Activated CD4-positive, alpha-beta T cell treated with anti-CD3 and anti-CD28 coated beads for 48 hours (primary cell): ENCODE results near the gene ZMYND19.
A peak's percentile ranks its signal among the peaks of the same experiment; 100 is the strongest.
"Not testable (repeated sequence)": the region's sequence is repeated elsewhere in the genome, so short reads cannot be mapped to it uniquely, and the experiment has no call there.

Experiments used
- DNase-seq: peaks from one replicate; pipeline ENCODE4 v3.0.0-alpha.2; 2020

Gene ZMYND19

DNA sequence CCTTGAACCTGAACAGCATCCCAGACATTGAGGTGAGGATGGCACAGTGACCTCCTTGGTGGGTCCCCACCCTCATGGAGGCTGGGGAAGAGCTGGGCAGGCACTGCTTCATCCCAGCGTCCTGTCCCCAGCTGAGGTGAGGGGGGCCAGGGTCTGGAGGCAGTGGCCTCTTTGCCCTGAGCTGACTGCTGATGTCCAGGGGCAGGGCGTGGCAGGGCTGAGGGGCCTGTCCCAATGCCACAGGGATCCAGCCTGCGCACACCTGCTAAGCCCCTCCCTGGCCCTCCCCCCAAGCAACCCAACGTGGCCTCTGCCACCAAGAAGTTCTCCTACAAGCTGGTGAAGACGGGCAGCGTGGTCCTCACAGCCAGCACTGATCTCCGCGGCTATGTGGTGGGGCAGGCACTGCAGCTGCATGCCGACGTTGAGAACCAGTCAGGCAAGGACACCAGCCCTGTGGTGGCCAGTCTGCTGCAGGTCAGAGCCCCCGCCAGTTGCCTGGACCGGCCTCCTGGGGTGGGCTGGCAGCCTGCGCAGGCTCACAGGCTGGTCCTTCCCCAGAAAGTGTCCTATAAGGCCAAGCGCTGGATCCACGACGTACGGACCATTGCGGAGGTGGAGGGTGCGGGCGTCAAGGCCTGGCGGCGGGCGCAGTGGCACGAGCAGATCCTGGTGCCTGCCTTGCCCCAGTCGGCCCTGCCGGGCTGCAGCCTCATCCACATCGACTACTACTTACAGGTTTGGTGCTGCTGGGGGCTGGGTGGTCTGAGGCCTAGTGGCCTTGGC is 23.6 kb upstream of the ZMYND19 start:
- no peak for DNase-seq

DNA sequence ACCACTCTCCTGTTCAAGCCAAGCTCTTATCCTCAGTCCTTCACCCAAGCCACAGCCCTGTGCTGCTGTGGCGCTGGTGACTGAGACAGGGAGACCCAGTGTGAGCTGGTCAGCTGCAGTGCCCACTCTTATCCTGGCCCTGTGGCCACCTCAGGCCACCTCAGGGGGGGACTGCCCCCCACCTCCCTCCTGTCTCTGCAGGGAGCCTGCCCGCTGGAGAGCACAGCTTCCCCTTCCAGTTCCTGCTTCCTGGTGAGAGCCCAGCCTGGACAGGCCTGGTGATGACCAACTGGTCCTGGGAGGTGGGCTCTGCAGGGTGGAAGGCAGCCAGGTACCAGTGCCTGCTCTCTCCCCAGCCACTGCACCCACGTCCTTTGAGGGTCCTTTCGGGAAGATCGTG is 22.9 kb upstream of the ZMYND19 start:
- no peak for DNase-seq

DNA sequence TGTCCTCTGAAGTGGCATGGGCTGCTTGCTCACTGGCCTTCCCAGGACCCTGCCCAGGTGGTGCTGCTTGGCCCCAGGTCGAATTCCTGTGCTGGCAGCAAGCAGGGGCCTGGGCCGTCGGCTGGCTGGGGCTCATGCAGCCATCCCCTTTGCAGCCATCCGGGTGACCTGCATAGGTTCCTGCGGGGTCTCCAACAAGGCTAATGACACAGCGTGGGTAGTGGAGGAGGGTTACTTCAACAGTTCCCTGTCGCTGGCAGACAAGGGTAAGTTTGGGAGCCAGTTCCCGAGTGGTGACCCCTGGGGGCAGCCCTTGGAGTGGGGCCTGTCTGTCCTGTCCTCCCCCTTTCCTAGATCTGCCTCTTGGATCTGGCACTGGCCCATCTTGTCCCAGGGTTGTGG is 22.4 kb upstream of the ZMYND19 start:
- no peak for DNase-seq

DNA sequence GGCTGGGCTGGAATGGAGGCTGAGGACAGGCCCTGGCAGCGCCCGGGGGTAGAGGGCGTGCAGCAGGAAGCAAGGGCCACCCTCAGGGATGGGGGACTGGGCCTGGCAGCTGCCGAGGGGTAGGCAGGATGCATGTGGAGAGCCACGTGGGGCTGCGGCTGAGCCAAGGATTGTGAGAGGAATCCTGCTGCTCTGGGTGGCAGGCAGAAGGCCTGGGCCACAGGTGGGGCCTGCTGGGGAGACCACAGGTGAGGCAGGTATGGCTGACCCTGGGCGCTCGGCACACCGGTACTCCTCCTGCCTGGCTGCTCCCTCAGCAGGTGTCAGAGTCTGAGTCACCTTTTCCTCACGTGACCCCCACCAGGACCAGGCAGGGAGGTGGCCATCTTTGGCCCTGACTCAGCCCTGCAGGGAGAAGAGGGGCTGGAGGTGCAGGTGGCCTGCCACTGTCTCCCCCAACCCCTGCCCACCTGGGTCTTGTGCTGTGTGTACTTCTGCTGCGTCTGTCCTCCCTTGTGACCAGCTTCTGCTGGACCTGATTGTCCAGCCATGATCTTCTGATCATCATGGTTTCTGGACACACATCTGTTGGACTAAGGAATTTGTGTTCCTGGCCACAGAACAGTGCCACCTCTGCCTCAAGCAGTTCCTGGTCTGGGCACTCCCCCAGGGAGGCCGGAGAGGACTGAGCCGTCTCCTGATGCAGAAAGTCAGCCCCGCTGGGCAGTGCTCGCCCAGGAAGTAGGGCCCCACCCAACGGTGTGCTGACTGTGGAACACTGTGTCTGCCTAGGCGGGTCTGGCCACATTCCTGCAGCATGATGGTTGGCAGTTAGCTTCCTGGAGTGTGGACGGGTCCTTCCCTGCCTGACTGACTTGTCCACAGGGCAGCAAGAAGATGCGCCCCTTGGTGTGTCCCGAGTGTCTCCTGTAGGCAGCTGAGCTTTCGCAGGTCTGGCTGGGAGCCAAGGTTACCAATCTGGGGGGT is 21.6 kb upstream of the ZMYND19 start:
- DNase-seq, result peak; percentile 56

DNA sequence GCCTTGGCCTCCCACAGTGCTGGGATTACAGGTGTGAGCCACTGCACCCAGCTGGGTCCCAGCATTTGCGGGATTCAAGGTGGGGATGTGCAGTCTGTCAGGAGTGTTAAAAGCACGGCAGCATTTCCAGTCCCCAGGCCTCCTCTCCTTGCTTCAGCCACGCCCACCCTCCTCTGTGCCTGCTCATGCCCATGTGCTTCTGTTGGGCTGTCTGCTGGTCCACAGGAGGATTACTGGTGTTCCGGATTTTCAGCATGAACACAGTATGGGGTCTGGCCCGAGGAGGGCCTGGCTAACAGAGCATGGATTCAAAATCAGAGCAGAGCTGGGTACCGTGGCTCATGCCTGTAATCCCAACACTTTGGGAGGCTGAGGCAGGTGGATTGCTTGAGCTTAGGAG is 20.6 kb upstream of the ZMYND19 start:
- DNase-seq, result no peak

DNA sequence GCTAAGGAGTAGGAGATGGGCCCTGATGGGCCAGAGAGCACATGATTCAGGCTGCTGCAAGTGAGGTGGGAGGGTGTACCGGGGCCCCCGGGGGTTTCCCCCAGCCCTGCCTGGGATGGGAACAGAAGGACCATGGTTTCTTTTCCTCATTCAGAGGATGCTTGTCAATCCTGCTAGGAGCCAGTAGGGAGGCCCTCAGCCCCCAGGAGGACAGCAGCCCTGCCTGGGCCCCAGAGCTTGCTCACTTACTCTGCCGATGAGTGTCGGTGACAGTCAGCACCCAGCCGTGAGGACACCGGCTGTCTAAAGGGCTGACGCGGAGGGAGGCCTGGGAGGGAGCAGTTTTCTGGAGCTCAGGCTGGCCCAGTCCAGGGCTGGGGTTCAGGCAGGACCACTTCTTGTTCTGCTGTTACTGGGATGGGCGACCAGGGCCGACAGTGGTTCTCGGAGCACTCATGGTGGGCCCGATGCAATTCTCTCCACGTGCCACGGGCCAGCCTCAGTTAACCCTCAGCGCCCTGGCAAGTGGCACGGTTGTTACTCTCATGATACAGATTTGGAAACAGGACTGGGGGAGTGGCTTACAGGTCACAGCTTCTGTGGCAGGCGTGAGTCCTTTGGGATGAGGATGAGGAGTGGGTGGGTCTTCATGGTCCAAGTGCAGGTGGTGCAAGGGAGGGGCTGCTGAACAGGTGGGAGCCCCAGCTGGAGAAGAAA is 17.0 kb upstream of the ZMYND19 start:
- DNase-seq, result no peak

DNA sequence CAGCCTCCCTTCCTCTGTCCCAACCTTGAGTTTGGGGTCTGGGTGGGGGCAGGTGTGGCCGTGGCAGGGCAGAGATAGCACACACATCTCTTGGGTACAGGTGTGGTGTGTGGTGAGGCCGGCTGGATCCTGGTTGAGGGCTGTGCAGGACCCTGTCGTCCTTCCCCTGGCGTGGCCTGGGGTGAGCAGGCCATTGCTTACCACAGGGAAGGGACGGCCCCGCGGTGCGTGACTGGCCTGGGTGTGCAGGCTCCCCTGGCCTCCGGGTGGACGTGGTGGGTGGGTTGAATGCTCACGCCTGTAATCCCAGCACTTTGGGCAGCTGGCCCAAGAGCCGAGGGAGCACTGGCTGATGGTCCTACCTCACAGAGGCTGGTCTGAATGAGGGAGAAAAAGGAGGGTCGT is 16.4 kb upstream of the ZMYND19 start:
- no peak for DNase-seq

DNA sequence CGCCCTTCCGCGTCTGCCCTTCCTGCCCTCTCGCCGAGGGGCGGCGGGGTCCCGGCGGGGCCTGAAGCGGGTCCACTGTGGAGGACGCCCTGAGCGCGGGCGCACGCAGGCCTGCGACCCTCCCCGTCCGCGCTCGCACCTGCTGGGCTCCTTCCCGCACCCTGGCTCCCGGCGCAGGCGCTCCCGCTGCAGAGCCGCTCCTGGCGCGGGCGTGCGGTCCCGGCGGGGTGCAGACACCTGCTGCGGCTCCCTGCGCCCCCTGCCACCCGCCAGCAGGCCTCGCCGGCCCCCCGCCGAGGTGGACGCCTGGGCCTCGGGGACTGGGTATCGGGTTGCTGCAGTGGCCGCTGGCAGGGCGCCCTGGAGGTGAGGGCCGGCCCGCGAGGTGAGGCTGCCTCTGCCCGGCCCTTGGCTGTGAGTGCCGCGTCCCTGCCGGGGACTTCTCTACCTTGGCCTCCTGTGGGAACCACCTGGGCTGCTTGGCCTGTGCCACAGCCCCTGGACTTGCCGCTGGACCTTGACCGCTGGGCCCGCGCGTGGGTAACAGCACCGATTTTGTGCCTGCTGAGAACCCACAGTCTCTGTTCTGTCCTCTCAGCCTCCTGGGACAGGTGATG is 15.8 kb upstream of the ZMYND19 start:
- DNase-seq, result no peak

DNA sequence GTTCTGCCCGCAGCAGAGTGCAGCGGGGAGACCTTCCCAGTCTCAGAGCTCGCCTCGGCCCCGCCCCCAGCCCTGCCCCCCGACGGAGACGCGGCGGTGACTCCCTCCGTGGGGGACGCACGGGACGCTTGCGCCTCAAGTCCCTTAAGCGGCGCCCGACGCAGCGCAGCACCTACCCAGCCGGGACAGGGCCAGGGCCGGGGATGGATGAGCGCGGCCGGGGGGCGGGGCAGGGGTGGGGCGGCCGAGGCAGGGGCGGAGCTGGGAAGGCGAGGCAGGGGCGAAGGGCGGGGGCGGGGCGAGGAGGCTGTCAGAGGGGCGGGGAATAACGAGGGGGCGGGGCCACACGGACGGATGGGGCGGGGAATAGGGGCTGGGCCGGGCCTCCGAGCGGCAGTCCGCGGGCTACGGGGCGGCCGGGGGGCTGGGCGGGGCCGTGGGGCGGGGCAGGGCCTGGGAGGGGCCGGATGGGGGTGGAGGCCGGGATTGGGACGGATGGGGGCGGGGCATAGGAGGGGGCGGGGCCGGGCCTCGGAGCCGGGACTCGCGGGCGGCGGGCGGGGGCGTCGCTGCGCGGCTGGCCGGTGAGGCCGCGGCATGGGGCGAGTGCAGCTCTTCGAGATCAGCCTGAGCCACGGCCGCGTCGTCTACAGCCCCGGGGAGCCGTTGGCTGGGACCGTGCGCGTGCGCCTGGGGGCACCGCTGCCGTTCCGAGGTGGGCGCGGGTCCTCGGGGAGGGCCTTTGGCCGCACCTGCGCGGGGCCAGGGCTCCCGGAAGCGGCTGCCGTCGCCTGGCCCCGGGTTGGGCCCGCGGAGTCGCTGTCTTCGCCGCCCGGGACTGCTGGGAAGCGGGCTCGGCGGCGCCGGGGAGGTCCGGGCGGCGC is 15.1 kb upstream of the ZMYND19 start, which contains the start of gene ARRDC1:
ARRDC1 (plus strand) TSS at position 566 of the 884 bp plus-strand sequence; CDS start at position 598, 32 bp downstream.
- DNase-seq, result peak; percentile 93

DNA sequence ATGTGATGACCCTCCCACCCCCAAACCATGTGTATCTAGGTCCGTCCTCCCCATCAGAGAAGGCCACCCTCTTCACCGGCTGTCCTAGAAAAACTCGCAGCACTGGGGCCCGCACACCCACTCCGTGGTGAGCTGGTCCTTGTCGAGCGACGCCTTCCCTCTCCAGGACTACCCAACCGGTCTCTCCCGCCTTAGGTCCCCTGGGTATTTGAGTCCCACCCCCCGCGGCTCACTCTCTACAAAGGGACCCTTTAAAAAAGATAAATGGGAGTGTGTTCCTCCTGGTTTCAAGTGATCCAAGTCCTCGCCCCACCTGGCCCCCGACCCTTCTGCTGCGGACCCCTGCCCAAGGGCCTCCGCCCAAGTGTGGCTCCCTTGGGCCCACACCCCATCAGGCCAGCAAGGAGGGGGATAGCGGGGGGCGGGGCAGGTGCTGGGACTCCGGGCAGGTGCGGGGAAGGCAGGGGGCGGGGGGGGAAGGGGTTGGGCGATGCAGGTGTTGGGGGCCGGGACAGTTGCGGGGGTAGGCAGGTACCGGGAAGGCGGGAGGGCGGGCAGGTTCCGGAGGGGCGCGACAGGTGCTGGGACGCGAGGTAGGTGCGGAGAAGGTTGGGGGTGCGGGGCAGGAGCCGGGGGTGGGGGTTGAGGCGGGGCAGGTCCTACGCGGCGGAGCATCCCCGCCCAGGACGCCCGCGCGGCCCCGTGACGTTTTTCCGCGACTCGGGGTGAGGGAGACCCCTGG is 14.2 kb upstream of the ZMYND19 start:
- DNase-seq, result no peak

DNA sequence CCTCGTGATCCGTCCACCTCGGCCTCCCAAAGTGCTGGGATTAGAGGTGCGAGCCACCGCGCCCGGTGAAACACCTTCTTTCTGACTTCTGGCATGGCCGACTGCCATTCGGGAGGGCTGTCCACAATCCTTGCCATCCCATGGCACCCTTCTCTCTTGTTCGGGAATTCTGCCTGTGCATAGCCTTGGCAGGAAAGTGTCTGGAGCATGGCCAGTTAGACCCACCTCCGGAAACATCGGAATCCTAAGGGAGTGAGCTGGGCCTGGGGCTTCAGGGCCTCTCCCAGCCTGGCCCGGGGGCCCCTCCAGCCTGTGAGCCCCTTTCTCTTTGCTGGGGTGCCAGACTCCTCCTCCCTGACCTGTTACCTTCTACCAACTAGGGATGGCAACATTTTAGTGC is 13.6 kb upstream of the ZMYND19 start:
- DNase-seq, result no peak

DNA sequence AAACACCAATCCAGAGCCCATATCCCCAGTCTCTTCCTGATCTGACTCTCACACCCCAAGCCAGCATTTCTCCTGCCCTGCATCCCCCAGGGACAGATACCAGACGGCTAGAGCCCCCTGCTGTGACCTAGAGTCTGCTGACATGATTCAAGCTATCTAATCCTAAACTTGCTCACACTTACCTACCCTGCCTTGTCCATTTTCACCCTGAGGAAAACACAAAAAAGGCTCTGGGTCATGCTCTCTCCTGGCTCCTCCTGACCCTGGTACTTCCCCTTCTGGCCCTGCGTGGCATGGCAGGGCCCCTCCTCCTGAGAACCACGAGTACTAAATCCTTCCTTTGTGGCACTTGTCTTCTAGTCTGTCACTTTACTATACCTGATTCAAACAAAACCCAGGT is 12.3 kb upstream of the ZMYND19 start:
- no peak for DNase-seq

DNA sequence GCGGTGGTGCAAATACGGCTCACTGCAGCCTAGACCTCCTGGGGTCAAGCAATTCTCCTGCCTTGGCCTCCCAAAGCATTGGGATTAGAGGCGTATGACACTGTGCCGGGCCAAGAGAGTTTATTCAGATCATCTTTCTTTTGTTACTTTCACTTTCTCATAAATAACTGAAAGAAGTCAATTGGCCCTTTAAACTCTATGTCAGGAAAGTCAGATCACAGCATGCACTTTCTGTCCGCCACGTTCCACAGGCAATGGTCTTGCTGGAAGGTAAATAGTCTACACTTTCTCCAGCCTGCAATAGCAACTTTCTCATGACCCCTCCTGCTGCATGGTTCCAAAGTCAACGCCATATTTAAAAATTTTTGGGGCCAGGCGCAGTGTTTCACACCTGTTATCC is 8.6 kb upstream of the ZMYND19 start:
- DNase-seq, result no peak

DNA sequence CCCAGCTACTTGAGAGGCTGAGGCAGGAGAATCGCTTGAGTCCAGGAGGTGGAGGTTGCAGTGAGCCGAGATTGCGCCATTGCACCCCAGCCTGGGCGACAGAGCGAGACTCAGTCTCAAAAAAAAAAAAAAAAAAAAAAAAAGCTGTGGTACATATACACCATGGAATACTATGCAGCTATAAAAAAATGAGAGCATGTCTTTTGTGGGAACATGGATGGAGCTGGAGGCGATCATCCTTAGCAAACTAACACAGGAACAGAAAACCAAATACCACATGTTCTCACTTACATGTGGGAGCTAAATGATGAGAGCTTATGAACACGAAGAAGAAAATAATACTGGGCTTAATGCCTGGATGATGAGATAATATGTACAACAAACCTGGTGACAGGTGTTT is 6.3 kb upstream of the ZMYND19 start:
- not testable (repeated sequence) for DNase-seq

DNA sequence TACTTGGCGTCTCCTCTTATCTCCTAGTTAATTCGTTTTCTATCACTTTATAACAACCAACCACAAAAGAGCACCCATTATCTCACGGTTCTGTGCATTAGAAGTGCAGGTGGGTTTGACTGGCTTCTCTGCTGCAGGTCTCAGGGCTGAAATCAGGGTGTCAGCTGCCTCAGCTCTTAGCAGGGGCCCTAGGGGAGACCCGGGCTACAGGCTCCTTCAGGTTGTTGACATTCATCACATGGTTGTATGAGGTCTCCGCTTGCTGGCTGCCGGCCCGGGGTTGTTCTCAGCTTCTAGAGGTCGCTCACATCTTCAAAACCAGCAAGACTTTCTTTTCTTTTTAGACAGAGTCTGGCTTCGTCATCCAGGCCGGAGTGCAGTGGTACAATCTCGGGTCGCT is 2.9 kb upstream of the ZMYND19 start:
- DNase-seq, result no peak

DNA sequence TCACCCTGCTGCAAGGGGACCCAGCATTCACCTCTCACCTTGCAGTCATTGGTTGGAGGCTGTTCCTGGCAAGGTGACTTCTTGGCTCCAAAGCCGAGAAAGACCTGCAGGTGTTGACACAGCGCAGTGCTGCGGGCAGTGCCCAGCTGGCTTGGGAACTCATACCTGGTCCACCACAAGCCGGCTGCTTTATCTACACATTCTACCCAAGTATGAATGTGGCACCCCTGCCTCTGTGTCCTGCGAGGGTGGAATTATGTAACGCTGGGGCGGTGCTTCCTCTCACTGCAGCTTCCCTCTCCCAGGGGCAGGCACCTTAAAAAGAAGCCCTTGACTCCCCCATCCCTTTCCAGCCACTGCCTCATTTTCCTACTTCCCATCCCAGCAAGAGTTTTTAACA is 2.5 kb upstream of the ZMYND19 start:
- no peak for DNase-seq

DNA sequence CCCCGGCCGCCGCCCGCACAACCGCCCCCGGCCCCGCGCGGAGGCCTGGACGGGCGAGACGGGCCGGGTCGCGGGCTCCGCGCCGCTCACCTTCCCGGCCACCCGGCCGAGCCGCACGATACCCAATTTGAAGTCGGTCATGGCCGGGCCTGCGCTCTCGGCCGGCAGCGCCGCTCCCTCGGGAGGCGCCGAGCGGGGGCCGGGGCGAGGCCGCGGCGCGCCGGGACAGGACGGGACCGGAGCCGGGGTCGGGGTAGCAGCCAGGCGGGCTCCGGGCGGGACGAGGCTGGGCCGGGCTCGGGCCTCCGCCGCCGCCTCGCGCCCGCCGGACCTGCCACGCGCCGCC is 216 bp downstream of the ZMYND19 start:
- no peak for DNase-seq

DNA sequence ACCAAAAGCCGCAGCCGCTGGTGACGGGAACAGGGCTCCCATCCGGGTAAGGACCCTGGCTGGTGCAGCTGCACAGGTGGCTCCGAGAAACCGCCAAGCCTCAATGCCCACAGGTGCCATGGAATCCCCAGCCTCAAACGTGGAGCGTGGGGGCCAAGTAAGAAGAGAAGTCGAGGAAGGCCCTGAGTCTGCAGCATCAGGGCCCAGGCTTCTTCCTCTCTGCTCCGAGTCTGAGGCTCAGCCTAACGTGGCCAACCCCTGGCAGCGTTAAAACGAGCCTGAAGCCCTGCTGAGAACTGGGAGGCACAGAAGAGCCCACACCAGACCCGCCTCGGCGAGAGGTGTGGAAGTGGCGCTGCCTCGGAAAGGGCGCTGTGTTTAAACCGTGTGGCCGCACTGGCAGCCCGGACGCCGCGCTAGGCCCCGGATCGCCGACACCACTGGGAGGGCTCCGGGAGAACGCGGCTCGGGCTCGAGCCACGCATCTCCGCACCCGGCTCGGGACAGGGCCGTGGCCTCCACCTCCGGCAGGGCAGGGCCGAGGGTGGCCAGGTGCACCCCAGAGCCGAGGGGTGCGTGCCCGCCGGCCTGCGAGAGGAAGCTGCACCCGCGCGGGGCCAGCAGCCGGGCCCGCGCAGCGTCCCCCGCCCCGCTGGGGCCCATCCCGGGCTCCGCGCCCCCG is 730 bp downstream of the ZMYND19 start:
- no peak for DNase-seq

DNA sequence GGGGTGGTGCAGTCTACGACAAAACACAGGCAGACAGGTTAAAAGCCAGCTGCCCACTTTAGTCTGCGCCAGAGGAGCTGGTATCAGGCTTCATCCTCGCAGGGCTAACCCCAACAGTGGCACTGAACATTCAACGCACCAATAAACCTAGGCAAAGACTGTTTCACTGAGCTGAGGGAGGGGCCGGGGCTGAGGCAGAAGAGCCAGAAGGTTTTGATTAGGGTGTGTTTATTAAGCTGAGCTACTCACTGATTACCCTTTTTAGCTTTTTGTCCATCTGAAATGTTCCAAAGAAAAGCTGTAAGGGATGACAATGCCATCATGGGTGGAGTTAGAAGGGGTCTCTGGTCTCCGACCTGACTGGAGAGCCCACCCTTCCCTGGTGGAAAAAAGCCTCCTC is 1.4 kb downstream of the ZMYND19 start:
- no peak for DNase-seq

DNA sequence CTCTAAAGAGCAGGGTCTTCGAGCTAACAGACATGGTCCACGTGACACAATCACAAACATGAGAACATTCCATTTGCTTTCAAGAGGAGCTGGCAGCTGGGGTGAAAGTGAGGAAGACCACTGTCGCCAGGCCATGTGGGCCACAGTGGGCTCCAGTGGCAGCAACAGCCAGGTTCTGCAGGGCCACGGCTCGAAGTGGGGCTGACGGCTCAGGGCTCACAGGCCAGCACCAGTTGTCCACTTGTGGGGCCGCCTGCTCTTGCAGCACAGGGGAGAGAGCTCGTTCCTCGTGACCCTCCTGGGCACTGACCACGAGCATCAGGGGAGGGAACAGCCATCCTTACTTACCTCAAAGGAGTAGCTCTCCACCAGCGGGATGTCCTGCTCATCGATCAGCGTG is 2.0 kb downstream of the ZMYND19 start:
- no peak for DNase-seq

DNA sequence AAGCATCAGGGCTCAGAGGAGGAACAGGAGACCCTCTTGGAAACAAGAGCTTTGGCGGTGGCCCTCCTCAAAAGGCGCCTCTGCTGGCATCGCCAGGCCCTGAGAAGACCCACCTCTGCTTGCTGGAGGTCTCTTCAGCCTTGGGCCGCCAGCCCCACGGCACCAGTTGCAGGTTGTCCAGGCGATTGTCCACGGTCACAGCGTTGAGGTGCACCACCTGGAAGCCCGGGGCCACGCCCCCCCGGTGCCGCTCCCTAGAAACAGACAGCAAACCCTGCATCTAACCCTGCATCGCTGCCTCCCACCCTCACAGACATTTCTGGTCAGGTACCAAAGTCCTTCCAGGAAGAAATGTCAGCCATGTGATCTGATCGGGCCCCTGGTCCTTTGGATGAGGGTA is 3.5 kb downstream of the ZMYND19 start:
- DNase-seq, result no peak
